Stimulated activated CD8-positive, alpha-beta memory T cell treated with anti-CD3 and anti-CD28 coated beads, Interleukin-15, amount 100 ng/mL, for 48 hours (primary cell): ENCODE results near the gene CGN.

Experiments
- DNase-seq, 2 donors: peaks; one replicate each; pipeline ENCODE4 v3.0.0-alpha.2; 2020; ENCODE audit warnings: low read depth in 2 of 2

The CGN gene

GRCh38 chr1:151524736-151525135 is 13.5 kb downstream of the CGN start:
- DNase-seq: no peak

DNA sequence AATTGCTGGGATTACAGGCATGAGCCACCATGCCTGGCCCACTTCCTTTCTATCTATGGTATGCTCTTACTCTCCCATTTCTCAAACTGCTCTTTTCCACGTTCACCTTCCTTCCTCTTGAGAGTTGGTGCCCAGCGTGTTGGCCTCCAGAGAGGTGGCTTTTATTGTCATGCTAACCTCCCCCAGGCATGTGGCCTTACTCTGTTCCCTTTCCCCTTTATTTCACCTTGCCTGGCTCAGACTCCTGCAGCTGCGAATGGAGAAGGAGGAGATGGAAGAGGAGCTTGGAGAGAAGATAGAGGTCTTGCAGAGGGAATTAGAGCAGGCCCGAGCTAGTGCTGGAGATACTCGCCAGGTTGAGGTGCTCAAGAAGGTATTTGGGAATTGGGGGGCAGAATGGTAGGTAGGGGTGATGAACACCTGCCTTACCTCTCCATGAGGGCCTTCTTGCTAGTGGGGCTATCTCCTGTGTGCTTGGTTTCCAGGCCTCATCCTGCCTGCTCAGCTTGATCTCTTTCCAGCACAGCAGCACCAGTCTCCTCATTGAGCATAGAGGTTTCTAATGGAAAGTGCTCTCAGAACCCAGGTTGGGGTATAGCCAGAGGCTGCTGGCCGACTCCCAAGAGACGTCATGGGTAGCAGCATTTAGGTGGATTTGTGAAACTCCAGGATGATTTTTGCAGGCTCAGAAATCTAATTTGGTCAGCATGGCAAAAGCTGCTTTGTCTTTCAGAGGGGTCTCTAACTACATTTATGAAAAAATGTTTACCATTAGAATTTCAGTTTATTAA is 15.7 kb downstream of the CGN start:
- DNase-seq: no peak

- no peak for DNase-seq
Observed at GRCh38 chr1:151529211-151529702, 18.1 kb downstream of the CGN start.

DNA sequence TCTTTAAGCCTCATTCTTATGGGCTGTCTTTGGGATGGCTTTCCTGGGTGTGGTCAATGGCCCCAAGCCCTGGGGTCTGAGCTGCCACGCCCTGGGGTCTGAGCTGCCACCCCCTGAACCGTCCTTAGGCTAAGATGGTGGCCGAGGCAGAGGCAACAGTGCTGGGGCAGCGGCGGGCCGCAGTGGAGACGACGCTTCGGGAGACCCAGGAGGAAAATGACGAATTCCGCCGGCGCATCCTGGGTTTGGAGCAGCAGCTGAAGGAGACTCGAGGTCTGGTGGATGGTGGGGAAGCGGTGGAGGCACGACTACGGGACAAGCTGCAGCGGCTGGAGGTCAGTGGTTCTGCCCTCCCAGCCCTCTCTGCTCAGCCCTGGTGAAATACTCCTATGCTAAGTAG is 18.6 kb downstream of the CGN start:
- no peak for DNase-seq

DNA sequence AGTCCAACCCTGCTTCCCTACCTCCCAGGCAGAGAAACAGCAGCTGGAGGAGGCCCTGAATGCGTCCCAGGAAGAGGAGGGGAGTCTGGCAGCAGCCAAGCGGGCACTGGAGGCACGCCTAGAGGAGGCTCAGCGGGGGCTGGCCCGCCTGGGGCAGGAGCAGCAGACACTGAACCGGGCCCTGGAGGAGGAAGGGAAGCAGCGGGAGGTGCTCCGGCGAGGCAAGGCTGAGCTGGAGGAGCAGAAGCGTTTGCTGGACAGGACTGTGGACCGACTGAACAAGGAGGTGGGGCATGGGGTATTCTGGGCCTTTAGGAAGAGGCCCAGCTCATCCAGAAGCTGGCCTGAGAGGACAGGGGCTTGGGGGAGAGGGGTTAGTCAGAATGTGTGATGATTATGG is 19.3 kb downstream of the CGN start:
- DNase-seq: no peak

DNA sequence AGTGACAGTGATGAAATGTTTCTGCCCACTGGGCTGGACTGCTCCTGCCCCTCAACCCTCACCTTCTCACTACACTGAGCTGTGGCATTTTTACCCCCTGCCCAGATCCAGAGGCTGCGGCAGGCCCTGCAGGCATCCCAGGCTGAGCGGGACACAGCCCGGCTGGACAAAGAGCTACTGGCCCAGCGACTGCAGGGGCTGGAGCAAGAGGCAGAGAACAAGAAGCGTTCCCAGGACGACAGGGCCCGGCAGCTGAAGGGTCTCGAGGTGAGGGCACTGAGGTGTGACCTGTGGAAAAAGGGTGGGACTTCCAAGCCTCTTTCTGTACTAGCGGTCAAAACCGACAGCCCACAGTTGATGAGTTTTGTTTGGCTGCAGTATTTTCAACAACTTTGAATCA is 22.7 kb downstream of the CGN start:
- no peak for DNase-seq

- peak; percentile 48 to 51 for DNase-seq
Observed at GRCh38 chr1:151534662-151535278, 23.6 kb downstream of the CGN start.

- no peak for DNase-seq
Observed at GRCh38 chr1:151535326-151536271, 24.4 kb downstream of the CGN start.

GRCh38 chr1:151536499-151536898 is 25.3 kb downstream of the CGN start:
- DNase-seq: no peak

GRCh38 chr1:151537112-151537511 is 25.9 kb downstream of the CGN start:
- no peak for DNase-seq

GRCh38 chr1:151539321-151540020 is 28.3 kb downstream of the CGN start:
- DNase-seq: no peak

DNA sequence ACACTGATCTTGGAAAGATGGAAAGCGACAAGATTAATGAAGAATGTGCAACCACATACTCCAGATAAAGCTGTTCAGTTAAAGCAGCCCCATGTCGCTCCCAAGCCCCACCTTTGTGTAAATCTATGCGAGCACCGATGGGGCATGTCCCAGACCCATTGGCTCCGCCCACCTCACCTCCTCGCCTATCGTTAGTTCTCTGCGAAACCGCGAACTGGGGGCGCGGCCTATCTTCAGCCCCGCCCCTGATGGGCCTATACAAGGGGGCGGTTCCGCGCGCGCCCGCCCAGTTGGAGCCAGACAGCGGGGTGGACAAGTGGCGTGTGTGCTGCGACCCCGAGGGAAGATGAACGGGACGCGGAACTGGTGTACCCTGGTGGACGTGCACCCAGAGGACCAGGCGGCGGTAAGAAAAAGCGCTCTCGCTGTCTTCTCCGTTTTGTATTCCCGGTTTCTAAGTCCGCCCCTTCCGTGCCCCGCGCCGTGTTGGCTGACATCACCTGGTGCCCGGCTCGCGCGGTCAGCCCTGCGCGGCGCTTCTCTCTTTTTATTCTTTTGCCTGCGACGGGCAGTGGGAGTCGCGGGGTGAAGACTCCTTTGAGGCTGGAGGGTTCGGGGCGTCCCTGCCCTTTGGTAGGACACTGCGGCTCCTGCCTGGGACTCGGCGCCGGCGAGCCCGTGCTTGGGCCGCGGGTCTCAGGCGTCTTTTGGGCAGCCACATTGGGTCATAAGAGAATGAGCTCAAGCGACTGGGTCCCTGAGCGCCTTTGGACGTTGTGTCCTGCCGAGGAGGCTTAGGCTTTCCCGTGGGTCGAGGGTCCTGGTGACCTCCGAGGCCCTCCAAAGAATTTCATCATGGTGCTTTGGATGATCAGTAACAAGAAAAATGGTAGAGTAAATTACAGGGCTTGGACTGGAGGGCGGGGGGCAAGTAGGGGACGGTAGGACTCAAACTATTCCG is 29.1 kb downstream of the CGN start, which contains the start of gene TUFT1:
Gene TUFT1, plus strand, starts transcription at position 289 of the 961 bp plus-strand sequence. Its CDS starts 58 bp downstream, at position 347.
- peak; percentile 86 to 90 for DNase-seq

GRCh38 chr1:151540982-151541377 is 29.8 kb downstream of the CGN start:
- no peak for DNase-seq

DNA sequence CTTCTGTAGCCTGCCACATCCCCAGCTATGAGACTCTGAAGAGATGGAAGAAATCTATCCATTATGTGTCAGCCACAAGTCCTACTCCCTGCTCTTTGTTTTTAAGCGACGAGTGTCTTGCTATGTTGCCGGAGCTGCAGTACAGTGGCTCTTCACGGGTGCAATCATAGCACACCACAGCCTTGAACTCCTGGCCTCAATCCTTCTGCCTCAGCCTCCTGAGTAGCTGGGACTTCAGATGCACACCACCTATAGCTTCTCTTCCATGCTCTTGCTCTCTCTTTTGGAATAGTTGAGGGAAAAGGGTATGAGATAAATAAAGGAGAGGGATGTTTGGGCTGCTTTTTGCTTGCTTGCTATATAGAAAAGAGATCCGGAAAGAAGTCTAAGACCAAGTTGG is 30.6 kb downstream of the CGN start:
- DNase-seq: no peak

DNA sequence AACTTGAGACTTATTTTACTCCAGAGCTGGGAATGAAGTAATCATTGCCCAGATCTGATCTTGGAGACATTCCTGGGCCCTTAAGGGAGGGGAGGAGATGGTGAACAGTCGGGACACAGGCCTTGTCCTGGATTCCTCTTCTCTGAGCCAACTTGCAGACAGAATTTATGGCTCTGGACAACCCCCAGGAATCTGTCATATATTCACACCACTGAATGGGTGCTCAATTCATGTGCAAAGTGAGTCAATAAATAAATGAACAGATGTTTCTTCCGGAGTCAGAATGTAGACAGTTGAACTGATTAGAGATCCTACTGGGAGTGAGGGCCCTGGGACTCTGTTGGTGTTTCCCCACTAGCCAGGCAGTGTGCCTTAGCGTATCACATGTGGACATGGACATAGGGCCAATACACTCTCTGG is 31.5 kb downstream of the CGN start:
- no peak for DNase-seq

GRCh38 chr1:151545542-151545941 is 34.4 kb downstream of the CGN start:
- DNase-seq: no peak

- DNase-seq: no peak
Observed at GRCh38 chr1:151546011-151546925, 35.1 kb downstream of the CGN start.

DNA sequence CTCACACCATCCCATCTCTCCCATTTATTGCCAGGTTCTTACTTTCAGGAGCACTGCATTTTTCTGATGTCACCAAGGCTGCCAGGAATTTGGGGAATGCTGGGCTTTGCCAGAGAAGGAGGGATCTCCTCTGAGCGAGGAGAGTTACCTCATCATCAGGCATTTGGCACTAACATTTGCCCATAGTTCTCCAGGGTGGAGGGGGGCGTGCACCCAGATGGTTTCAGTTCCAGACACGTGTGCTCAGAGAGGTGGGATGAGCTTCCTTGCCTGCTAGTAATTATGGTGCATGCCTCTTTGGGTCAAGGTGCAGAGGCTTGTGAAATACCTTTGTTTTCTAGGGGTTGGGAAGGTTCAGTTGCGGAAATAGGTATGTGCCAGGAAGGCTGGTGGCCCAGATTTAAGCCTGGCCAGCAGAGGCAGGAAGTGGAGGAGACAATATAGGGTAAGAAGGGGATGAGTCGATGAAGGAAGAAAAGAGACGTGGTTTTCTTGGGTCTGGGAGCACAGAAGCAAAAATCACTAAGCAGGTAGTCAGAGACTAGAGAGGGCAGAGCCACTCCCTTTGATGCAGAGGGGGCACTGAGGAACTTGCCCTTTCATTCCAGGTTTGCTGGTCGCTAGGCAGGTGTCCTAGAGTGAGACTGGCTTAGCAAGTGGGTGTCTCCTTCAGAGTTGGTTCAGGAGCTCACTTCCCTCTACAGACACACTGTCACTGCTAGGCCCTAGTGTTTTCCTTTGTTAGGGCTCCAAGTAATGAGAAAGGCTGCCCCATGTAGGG is 36.1 kb downstream of the CGN start:
- no peak for DNase-seq

DNA sequence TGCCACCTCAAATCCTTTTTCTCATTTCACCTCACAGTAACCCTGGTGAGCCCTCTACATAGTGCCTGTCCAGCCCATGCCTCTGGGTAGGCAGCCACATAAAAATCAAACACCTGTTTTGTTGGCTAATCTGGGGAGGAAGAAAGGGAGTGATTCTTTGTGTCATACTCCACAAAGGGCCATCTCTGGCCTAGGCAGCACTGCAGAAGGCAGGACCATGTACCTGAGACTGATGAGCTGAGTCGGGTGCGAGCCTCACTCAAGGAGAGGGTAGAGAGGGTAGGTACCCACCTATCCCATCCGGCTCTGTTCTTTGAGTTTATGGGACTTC is 36.7 kb downstream of the CGN start:
- DNase-seq: no peak
